Measurements from ENCODE around the gene FYB1. TPM values are rescaled to one million over a fixed set of nuclear protein-coding genes. Genes with fewer than 3 reads are reported as not detected.

FYB1 gene
- total RNA-seq = not detected in 2 replicates

GRCh38 chr5:39219437-39219836 lies at the start of gene FYB1:
Gene FYB1, minus strand, starts transcription at chr5:39219563. Its CDS starts 16,603 bp downstream, at chr5:39202960.

DNA sequence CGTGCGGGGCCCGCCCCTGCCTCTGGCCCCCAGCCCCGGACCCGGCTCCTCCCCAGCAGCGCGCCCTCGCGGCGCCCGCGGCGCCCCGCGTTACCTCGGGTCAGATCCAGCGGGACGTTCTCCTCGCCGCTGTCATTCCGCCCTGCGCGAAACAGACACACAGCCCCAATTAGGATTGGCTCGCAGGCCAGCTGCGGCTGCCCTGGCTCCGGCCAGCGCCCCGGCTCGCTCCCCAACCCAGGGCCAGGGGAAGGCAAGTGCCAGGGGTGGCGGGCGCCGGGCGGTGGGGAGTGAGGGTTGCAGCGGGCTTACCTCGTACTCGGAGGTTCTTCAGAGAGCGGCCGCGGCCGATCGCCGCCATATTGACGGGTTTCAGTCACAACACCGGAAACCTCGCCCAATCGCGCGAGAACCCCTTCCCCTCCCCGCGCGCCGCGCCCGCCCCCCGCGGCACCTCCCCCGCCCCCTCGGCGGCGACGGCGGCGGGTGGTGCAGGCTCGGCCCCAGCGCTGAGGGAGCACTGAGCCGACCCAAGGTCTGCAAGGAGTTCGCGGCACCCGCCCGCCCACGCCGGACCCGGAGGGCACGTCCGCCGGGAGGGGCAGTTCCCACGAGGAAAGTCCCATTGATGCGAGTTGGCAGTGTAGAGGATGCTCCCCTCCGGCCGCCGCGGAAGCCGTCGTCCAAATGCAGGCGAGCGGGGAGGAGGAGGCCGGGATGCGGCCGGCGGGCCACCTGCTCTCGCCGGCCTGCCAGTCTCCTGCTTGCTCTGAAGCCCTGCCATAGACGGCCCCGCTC lies 145.1 kb downstream of the FYB1 start, which contains the start of gene RICTOR:
Gene RICTOR (minus strand): TSS at position 383 of the 798 bp plus-strand sequence. CDS start 22 bp downstream, at position 361.

Other genes starting within 250 kb of the FYB1 start
- gene RICTOR, start 145.2 kb downstream of the FYB1 start, total RNA-seq = 24.0 and 24.3 TPM in 2 replicates
- gene C9, start 144.9 kb upstream of the FYB1 start, total RNA-seq = not detected in 2 replicates
- gene DAB2, start 205.4 kb upstream of the FYB1 start, total RNA-seq = 21.1 and 26.3 TPM in 2 replicates